Measurements from ENCODE around the gene CRYBG1.

CRYBG1 gene

DNA sequence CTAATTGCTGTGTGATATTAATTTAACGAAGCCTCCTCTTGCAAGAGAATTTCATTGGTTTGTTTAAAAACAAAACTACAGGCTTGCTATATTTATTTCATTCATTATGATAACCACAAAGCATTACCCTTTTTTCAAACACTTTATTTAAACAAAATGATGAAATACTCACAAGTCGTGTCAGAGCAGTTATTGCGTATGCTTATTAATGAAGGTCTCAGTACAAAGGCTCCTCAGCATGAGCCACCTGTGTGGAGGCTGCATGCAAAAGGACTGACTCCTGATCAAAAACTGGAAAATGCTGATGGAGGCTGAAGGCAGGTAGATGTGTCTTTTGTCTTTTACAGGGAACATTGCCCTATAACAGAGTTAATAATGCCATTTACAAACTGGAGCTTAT, 130.5 kb downstream of the CRYBG1 start:
- TF ChIP-seq RAD21 (IDR thresholded peaks at IDR 0.05; ENCODE audit: low read depth) (no peak), TCF12 (IDR thresholded peaks at IDR 0.05; ENCODE audit: low read depth) (no peak), FOXM1 (IDR thresholded peaks at IDR 0.05; ENCODE audit: borderline replicate concordance, low read depth) (no peak), CEBPB (IDR thresholded peaks at IDR 0.05) (no peak), ZBTB7A (IDR thresholded peaks at IDR 0.05; ENCODE audit: low read depth) (no peak), CREB1 (IDR thresholded peaks at IDR 0.05; ENCODE audit: low read depth) (no peak), TEAD4 (IDR thresholded peaks at IDR 0.05) (no peak)

DNA sequence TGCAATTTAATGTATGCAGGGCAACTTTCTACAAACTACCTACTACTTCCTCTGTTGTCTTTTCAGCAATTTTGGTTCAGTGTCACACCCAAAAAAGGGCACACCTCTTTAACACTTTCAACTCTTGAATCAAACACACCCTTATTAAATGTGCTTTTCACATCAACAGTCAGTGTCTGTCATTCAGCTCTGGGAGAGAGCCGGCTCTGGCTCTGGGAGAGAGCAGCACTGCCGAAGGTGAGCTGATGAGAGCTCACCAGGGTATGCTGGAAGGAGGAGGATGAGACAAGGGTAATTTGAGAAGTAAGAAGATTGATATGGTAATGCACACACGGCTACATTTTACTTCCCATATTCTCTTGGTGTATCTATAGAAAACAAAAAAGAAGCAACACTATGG, 134.5 kb downstream of the CRYBG1 start:
- TF ChIP-seq YY1 (IDR thresholded peaks at IDR 0.05; ENCODE audit: low read depth) (no peak), TAF1 (IDR thresholded peaks at IDR 0.05; ENCODE audit: low read depth) (no peak), NFIC (IDR thresholded peaks at IDR 0.05) (no peak), CREB1 (IDR thresholded peaks at IDR 0.05; ENCODE audit: low read depth) (no peak), CEBPB (IDR thresholded peaks at IDR 0.05) (no peak), TEAD4 (IDR thresholded peaks at IDR 0.05) (no peak), EGR1 (IDR thresholded peaks at IDR 0.05) (no peak), EP300 (IDR thresholded peaks at IDR 0.05; ENCODE audit: borderline replicate concordance) (no peak), FOXM1 (IDR thresholded peaks at IDR 0.05; ENCODE audit: borderline replicate concordance, low read depth) (no peak), RAD21 (IDR thresholded peaks at IDR 0.05; ENCODE audit: low read depth) (no peak), TCF12 (IDR thresholded peaks at IDR 0.05; ENCODE audit: low read depth) (no peak), ZBTB7A (IDR thresholded peaks at IDR 0.05; ENCODE audit: low read depth) (no peak)
- TF ChIP-seq, protein P1, sequence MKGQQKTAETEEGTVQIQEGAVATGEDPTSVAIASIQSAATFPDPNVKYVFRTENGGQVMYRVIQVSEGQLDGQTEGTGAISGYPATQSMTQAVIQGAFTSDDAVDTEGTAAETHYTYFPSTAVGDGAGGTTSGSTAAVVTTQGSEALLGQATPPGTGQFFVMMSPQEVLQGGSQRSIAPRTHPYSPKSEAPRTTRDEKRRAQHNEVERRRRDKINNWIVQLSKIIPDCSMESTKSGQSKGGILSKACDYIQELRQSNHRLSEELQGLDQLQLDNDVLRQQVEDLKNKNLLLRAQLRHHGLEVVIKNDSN (IDR thresholded peaks at IDR 0.05), result no peak
- TF ChIP-seq, protein P2, sequence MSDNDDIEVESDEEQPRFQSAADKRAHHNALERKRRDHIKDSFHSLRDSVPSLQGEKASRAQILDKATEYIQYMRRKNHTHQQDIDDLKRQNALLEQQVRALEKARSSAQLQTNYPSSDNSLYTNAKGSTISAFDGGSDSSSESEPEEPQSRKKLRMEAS (IDR thresholded peaks at IDR 0.05), result no peak
- TF ChIP-seq, protein P3, sequence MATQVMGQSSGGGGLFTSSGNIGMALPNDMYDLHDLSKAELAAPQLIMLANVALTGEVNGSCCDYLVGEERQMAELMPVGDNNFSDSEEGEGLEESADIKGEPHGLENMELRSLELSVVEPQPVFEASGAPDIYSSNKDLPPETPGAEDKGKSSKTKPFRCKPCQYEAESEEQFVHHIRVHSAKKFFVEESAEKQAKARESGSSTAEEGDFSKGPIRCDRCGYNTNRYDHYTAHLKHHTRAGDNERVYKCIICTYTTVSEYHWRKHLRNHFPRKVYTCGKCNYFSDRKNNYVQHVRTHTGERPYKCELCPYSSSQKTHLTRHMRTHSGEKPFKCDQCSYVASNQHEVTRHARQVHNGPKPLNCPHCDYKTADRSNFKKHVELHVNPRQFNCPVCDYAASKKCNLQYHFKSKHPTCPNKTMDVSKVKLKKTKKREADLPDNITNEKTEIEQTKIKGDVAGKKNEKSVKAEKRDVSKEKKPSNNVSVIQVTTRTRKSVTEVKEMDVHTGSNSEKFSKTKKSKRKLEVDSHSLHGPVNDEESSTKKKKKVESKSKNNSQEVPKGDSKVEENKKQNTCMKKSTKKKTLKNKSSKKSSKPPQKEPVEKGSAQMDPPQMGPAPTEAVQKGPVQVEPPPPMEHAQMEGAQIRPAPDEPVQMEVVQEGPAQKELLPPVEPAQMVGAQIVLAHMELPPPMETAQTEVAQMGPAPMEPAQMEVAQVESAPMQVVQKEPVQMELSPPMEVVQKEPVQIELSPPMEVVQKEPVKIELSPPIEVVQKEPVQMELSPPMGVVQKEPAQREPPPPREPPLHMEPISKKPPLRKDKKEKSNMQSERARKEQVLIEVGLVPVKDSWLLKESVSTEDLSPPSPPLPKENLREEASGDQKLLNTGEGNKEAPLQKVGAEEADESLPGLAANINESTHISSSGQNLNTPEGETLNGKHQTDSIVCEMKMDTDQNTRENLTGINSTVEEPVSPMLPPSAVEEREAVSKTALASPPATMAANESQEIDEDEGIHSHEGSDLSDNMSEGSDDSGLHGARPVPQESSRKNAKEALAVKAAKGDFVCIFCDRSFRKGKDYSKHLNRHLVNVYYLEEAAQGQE (IDR thresholded peaks at IDR 0.05; ENCODE audit: low read depth), result no peak

DNA sequence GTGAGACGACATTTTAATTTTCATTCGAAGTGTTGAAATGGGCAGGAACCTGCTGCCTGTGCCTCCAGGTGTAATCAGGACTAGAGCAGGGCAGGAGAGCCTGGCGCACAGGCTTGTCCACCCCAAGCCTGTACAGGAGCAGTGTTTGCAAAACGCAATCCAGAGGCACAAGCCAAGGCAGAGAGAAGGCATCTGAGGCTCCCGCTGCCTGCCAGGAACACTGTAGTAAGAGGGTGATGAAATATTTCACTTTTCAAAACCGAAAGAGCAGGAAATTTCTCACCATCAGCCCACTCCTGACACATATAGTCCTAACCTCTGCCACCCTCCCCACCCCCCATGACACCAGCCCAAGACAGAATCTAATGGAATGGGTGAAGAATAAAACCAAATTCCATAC, 136.3 kb downstream of the CRYBG1 start:
- TF ChIP-seq RAD21 (IDR thresholded peaks at IDR 0.05; ENCODE audit: low read depth), result no peak
- TF ChIP-seq CEBPB (IDR thresholded peaks at IDR 0.05), result no peak
- no peak for TF ChIP-seq ZBTB7A (IDR thresholded peaks at IDR 0.05; ENCODE audit: low read depth)
- TF ChIP-seq, protein P2 (IDR thresholded peaks at IDR 0.05), result no peak
- TF ChIP-seq YY1 (IDR thresholded peaks at IDR 0.05; ENCODE audit: low read depth), result no peak
- TF ChIP-seq TCF12 (IDR thresholded peaks at IDR 0.05; ENCODE audit: low read depth), result no peak
- no peak for TF ChIP-seq EP300 (IDR thresholded peaks at IDR 0.05; ENCODE audit: borderline replicate concordance)

DNA sequence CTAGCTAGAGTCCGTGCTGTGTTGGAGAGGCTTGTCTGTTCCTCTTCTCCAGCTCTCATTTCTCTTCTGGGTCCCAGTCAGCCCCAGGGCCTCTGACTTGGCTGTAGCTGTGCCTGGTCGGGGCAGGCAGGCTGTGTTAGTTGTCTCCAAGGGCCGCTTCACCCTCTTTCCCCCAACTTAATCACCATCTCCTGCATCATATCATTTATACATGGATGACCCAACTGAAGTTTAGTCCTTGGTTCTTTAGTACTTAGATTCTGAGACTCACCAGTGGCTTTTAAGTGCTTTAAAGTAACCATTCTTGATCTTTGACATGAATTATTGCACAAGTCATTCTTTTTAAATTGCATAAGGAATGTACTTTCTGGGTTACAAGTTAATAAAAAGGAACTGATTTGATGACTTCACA, 141.4 kb downstream of the CRYBG1 start:
- TF ChIP-seq, protein P3 (IDR thresholded peaks at IDR 0.05; ENCODE audit: low read depth), result no peak
- TF ChIP-seq, protein P1 (IDR thresholded peaks at IDR 0.05), result no peak
- TF ChIP-seq TAF1 (IDR thresholded peaks at IDR 0.05; ENCODE audit: low read depth) (no peak), ZBTB7A (IDR thresholded peaks at IDR 0.05; ENCODE audit: low read depth) (no peak), FOXM1 (IDR thresholded peaks at IDR 0.05; ENCODE audit: borderline replicate concordance, low read depth) (no peak), CEBPB (IDR thresholded peaks at IDR 0.05) (no peak), RAD21 (IDR thresholded peaks at IDR 0.05; ENCODE audit: low read depth) (no peak), EP300 (IDR thresholded peaks at IDR 0.05; ENCODE audit: borderline replicate concordance) (no peak)

DNA sequence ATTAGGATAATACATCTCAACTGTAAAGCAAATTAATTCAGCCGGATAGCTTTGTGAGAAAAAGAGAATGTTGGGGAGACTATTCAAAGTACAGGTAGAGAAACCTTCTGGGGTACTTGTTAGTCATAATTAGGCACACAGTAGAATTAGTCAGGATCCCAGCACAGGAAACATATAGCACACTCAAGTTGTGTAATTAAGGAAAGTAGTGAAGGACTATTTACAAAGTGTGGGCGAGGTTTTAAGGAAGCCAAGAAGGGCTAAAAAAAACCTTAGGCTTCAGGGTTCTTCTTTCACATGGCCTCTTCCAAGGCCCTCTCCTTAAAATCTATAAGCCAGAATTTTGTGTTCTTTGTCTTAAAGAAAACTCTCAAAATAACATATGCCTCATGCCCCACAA, 142.0 kb downstream of the CRYBG1 start:
- no peak for TF ChIP-seq YY1 (IDR thresholded peaks at IDR 0.05; ENCODE audit: low read depth)
- TF ChIP-seq ZBTB7A (IDR thresholded peaks at IDR 0.05; ENCODE audit: low read depth), result no peak
- no peak for TF ChIP-seq TCF12 (IDR thresholded peaks at IDR 0.05; ENCODE audit: low read depth)
- TF ChIP-seq NFIC (IDR thresholded peaks at IDR 0.05), result no peak
- no peak for TF ChIP-seq TAF1 (IDR thresholded peaks at IDR 0.05; ENCODE audit: low read depth)
- TF ChIP-seq EP300 (IDR thresholded peaks at IDR 0.05; ENCODE audit: borderline replicate concordance), result no peak

DNA sequence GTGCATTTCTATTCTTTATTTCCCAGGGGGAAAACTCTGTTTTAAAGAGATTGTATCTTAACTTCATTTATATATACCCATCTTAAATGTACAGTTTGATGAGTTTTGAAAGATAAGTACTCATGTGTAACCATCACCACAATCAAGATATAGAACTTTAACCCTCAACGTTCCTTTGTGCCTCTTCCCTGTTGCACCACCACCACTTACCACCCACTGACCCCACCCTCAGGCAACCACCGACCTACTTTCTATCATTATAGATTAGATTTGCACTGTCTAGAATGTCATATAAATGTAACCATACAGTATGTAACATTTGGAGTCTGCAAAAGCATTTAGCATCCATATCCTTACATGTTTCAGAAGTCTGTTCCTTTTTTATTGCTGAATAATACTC, 147.8 kb downstream of the CRYBG1 start:
- TF ChIP-seq TEAD4 (IDR thresholded peaks at IDR 0.05) (no peak), FOXM1 (IDR thresholded peaks at IDR 0.05; ENCODE audit: borderline replicate concordance, low read depth) (no peak), YY1 (IDR thresholded peaks at IDR 0.05; ENCODE audit: low read depth) (no peak), CREB1 (IDR thresholded peaks at IDR 0.05; ENCODE audit: low read depth) (no peak), TAF1 (IDR thresholded peaks at IDR 0.05; ENCODE audit: low read depth) (no peak), RAD21 (IDR thresholded peaks at IDR 0.05; ENCODE audit: low read depth) (no peak), ZBTB7A (IDR thresholded peaks at IDR 0.05; ENCODE audit: low read depth) (no peak), EP300 (IDR thresholded peaks at IDR 0.05; ENCODE audit: borderline replicate concordance) (no peak), CEBPB (IDR thresholded peaks at IDR 0.05) (no peak), TCF12 (IDR thresholded peaks at IDR 0.05; ENCODE audit: low read depth) (no peak)
- TF ChIP-seq, protein P2 (IDR thresholded peaks at IDR 0.05), result no peak
- TF ChIP-seq, protein P1 (IDR thresholded peaks at IDR 0.05), result no peak
- TF ChIP-seq, protein P3 (IDR thresholded peaks at IDR 0.05; ENCODE audit: low read depth), result no peak

Data from Ishikawa (cell line).